Gastrocnemius medialis (tissue), 4 donors: ENCODE data around the gene AVPR1B.

ENCODE experiments used
- CTCF ChIP-seq, 5 experiments: fragments of 450-650 bp in 3 of 5; fragments of 200-600 bp in 2 of 5; sonication (generic) in 2 of 5; IDR thresholded peaks in 4 of 5; conservative IDR thresholded peaks in 1 of 5; 1 replicate in 4 of 5; 2 replicates in 1 of 5; pipeline ENCODE4 v1.5.1; 2016 to 2019; ENCODE audit warnings: antibody characterized with exemption in 5 of 5, mild to moderate bottlenecking in 3 of 5, moderate library complexity in 3 of 5
- POLR2A ChIP-seq, 2 donors: fragments of 450-650 bp; IDR thresholded peaks; one replicate each; pipeline ENCODE4 v1.6.1; 2017; ENCODE audit warnings: antibody characterized with exemption in 2 of 2, mild to moderate bottlenecking in 2 of 2, moderate library complexity in 2 of 2

- TF ChIP-seq CTCF (IDR thresholded peaks at IDR 0.05 in 4 of 5, conservative IDR thresholded peaks at IDR 0.05 in 1 of 5) (no peak), POLR2A (IDR thresholded peaks at IDR 0.05) (no peak)
Observed at GRCh38 chr1:206075786-206076755, 41.1 kb downstream of the AVPR1B start.
